ENCODE measurements around the gene PHF1.
A peak's percentile ranks its signal among the peaks of the same experiment; 100 is the strongest.

PHF1 gene

DNA sequence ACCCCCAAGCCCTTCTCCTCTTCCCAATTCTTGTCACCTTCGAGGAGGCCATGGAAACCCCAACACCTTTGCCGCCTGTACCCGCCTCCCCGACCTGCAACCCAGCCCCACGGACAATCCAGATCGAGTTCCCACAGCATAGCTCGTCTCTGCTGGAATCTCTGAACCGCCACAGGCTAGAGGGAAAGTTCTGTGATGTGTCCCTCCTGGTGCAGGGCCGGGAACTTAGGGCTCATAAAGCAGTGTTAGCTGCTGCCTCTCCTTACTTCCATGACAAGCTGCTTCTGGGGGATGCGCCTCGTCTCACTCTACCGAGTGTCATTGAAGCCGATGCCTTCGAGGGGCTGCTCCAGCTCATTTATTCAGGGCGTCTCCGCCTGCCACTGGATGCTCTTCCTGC is 44.2 kb downstream of the PHF1 start:
- TF ChIP-seq, protein P1, sequence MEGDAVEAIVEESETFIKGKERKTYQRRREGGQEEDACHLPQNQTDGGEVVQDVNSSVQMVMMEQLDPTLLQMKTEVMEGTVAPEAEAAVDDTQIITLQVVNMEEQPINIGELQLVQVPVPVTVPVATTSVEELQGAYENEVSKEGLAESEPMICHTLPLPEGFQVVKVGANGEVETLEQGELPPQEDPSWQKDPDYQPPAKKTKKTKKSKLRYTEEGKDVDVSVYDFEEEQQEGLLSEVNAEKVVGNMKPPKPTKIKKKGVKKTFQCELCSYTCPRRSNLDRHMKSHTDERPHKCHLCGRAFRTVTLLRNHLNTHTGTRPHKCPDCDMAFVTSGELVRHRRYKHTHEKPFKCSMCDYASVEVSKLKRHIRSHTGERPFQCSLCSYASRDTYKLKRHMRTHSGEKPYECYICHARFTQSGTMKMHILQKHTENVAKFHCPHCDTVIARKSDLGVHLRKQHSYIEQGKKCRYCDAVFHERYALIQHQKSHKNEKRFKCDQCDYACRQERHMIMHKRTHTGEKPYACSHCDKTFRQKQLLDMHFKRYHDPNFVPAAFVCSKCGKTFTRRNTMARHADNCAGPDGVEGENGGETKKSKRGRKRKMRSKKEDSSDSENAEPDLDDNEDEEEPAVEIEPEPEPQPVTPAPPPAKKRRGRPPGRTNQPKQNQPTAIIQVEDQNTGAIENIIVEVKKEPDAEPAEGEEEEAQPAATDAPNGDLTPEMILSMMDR (conservative IDR thresholded peaks at IDR 0.05; ENCODE audit: low read length): no peak
- DNase-seq (ENCODE audit: low read depth): no peak
- peak overlapping the region; percentile 92 for H3K4me3 ChIP-seq (ENCODE audit: low read length)

DNA sequence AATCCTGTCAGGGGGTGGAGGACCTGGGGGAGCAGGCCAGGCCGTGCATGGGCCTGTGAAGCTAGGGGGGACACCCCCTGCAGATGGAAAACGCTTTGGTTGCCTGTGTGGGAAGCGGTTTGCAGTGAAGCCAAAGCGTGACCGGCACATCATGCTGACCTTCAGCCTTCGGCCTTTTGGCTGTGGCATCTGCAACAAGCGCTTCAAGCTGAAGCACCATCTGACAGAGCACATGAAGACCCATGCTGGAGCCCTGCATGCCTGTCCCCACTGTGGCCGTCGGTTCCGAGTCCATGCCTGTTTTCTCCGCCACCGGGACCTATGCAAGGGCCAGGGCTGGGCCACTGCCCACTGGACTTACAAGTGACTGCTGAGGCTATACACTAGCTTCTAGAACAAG is 45.3 kb downstream of the PHF1 start:
- H3K4me3 ChIP-seq (ENCODE audit: low read length): no peak overlapping the region
- TF ChIP-seq, protein P1 (conservative IDR thresholded peaks at IDR 0.05; ENCODE audit: low read length): no peak
- no peak for DNase-seq (ENCODE audit: low read depth)

DNA sequence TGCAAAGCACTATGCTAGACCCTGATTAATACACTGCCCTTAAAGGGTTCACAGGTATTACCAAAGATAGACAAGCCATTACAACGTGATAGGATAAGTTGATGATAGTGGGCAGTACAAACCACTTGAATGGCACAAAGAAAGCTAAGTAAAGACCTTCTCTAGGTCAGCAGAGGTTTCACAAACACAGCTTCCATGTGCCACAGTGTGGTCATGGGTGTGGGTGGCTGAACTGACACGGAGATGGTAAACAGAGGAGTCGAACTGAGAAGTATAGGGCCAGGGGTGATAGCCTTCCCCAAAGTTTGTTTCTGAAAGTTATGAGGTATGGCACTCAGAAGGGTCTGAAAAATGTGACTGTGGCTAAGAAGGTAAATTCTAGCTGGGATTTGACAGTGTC is 47.9 kb downstream of the PHF1 start:
- DNase-seq (ENCODE audit: low read depth): no peak
- no peak overlapping the region for H3K4me3 ChIP-seq (ENCODE audit: low read length)
- TF ChIP-seq, protein P1 (conservative IDR thresholded peaks at IDR 0.05; ENCODE audit: low read length): no peak

DNA sequence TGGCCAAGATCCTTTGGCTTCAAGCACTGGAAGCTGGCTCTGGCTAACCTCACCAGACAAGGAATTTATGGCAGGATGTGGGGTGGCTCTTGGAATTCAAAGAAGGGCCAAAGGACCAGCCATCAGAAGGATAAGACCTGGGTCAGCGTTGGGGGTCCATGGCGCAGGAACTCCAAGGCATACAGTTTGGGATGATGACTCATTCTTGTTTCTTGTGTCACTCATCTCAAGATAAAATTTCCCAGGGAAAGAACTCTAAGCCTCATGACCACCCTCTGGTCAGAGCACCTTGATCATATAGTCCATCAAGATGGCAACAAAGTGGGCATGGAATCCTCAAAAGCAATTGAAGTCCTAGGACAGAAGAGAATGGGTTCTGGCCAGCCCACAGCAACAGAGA is 48.4 kb downstream of the PHF1 start:
- H3K4me3 ChIP-seq (ENCODE audit: low read length): no peak overlapping the region
- DNase-seq (ENCODE audit: low read depth): no peak
- TF ChIP-seq, protein P1 (conservative IDR thresholded peaks at IDR 0.05; ENCODE audit: low read length): no peak
